ENCODE measurements around the gene FOXO3B.
"Not testable (repeated sequence)": the region's sequence is repeated elsewhere in the genome, so short reads cannot be mapped to it uniquely, and the experiment has no call there.

Gene FOXO3B

GRCh38 chr17:18644291-18644690, 37.8 kb downstream of the FOXO3B start, which contains the start of gene TBC1D28:
Gene TBC1D28, minus strand, starts transcription at chr17:18644391. Its CDS starts 3,039 bp downstream, at chr17:18641352.
- not testable (repeated sequence) for DNase-seq

GRCh38 chr17:18643124-18643523, 39.0 kb downstream of the FOXO3B start:
- not testable (repeated sequence) for DNase-seq

DNA sequence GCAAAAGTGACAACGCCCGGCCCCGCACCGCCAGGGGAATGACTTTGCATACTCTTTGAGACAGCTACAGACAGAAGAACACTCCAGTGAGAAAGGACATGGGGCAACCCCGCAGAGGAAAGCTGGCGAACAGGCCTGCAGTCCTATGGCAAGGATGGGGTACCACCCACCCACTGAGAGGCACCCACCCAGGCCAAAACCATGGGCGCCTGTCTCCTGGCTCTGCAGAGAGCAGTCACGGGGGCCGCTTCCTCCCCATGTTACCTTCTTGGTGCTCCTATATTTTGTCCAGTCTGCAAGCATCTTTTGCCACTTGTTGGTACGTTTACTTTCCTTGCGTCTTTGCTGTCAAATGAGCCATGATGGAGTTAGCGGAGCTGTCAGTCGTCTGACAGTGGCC, 43.8 kb downstream of the FOXO3B start:
- DNase-seq: not testable (repeated sequence)

DNA sequence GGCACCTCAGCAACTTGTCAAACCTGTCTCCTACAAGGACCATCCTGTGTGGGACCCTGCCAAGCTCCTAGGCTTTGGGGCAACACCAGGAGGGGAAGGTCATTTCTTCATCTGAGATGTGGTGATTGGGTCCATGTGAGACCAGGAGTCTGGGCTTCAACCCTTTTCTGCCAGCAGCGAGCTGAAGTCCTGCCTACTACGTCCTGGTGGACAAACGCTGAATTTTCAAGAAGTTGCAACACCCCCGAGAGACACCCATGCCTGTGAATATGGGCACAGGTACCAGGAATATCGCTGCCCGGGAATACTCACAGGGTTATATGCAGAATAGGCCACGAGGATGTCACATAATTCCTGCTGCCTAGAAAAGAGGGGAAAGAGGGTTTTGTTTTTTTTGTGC, 45.9 kb downstream of the FOXO3B start:
- DNase-seq: not testable (repeated sequence)

DNA sequence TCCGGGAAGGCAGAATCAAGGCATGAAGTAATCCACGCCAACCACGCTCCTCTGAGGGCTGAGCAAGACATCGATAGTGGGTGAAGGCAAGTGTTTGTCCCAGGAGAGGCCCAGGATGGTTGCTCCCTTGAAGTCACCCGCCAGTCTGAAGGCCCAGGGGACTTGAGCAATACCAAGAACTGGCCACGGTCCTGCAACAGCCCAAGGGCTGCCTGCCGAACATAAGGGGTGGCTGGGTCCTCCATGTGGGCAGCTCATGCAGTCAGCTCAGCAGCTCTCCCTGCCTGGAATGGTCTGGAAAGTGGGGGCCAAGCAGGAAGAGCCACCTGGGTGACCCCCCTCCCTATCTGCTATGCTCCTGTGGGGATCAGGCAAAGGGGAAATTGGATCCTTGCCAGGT, 46.3 kb downstream of the FOXO3B start:
- DNase-seq: not testable (repeated sequence)

DNA sequence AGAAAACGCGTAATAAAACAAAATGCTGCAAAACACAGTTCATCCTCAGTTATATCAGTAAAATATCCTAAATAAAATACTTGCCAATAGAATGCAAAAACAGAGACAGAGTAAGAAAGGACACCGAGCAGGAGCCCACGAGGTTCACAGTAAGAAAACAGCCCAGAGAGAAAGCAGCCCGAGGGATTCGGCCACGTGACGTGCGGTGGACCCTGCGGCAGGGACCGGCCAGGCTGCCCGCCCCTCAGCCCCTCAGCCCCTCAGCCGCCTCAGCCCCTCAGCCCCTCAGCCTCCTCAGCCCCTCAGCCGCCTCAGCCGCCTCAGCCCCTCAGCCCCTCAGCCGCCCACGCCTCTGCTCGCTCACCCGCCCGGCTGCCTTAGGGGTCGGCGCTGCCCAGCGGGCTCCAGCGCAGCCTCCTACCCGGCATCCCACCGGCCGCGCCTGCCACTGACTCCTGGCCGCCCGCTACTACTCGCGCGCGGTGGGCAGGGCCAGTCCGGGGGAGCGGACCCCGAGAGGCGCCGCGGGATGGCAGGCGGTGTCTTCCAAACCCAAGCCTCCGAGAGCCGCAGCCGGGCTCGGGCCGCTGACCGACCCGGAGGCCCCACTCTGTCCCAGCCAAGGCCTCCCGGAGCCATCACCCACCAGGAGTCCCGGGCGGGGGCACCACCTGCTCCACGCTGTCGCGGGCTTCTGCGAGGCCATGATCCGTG, 47.4 kb downstream of the FOXO3B start:
- DNase-seq: not testable (repeated sequence)
